Right kidney (tissue), 1 donor: ENCODE data around the gene KCNAB2.
"Not testable (repeated sequence)": the region's sequence is repeated elsewhere in the genome, so short reads cannot be mapped to it uniquely, and the experiment has no call there.

Experiments
- DNase-seq: peaks from one replicate; pipeline ENCODE4 v3.0.0-alpha.2; 2016

The KCNAB2 gene

GRCh38 chr1:6009120-6010040 lies 36.3 kb upstream of the KCNAB2 start:
- no peak for DNase-seq

- DNase-seq, result no peak
Measured at GRCh38 chr1:6010554-6010953, 35.1 kb upstream of the KCNAB2 start.

GRCh38 chr1:6011161-6011945 lies 34.3 kb upstream of the KCNAB2 start:
- no peak for DNase-seq

GRCh38 chr1:6011946-6012258 lies 33.8 kb upstream of the KCNAB2 start:
- DNase-seq, result no peak

- DNase-seq, result no peak
Measured at GRCh38 chr1:6012529-6013318, 33.0 kb upstream of the KCNAB2 start.

GRCh38 chr1:6013491-6013890 lies 32.2 kb upstream of the KCNAB2 start:
- DNase-seq, result no peak

GRCh38 chr1:6014130-6014999 lies 31.3 kb upstream of the KCNAB2 start:
- no peak for DNase-seq

- no peak for DNase-seq
Measured at GRCh38 chr1:6016191-6016865, 29.4 kb upstream of the KCNAB2 start.

- DNase-seq, result not testable (repeated sequence)
Measured at GRCh38 chr1:6017654-6018053, 28.0 kb upstream of the KCNAB2 start.

GRCh38 chr1:6019166-6019845 lies 26.4 kb upstream of the KCNAB2 start:
- no peak for DNase-seq

GRCh38 chr1:6022193-6022592 lies 23.5 kb upstream of the KCNAB2 start:
- DNase-seq, result no peak

GRCh38 chr1:6023346-6023745 lies 22.3 kb upstream of the KCNAB2 start:
- DNase-seq, result no peak

- no peak for DNase-seq
Measured at GRCh38 chr1:6024376-6024775, 21.3 kb upstream of the KCNAB2 start.

GRCh38 chr1:6025269-6026094 lies 20.2 kb upstream of the KCNAB2 start:
- no peak for DNase-seq

GRCh38 chr1:6026095-6026809 lies 19.4 kb upstream of the KCNAB2 start:
- no peak for DNase-seq

- DNase-seq, result no peak
Measured at GRCh38 chr1:6027591-6027990, 18.1 kb upstream of the KCNAB2 start.

- DNase-seq, result no peak
Measured at GRCh38 chr1:6028042-6028850, 17.4 kb upstream of the KCNAB2 start.

- no peak for DNase-seq
Measured at GRCh38 chr1:6029351-6029750, 16.3 kb upstream of the KCNAB2 start.
